ENCODE measurements around the gene MYO1H. TPM values are rescaled to one million over a fixed set of nuclear protein-coding genes. Genes with fewer than 3 reads are reported as not detected.

The MYO1H gene
- polyA plus RNA-seq, 4 donors: 0.79 to 2.0 (median 0.95) TPM

- DNase-seq (ENCODE audit: low read depth in 4 of 4, low spot score in 3 of 4): no peak
Measured at GRCh38 chr12:109483346-109483745, 135.6 kb downstream of the MYO1H start.

- no peak for DNase-seq (ENCODE audit: low read depth in 4 of 4, low spot score in 3 of 4)
Measured at GRCh38 chr12:109485201-109485600, 137.5 kb downstream of the MYO1H start.

GRCh38 chr12:109487181-109488050 lies 139.7 kb downstream of the MYO1H start:
- DNase-seq (ENCODE audit: low read depth in 4 of 4, low spot score in 3 of 4): no peak

GRCh38 chr12:109488051-109488665 lies 140.5 kb downstream of the MYO1H start:
- no peak for DNase-seq (ENCODE audit: low read depth in 4 of 4, low spot score in 3 of 4)

- DNase-seq (ENCODE audit: low read depth in 4 of 4, low spot score in 3 of 4): no peak
Measured at GRCh38 chr12:109489016-109489954, 141.6 kb downstream of the MYO1H start.

- DNase-seq (ENCODE audit: low read depth in 4 of 4, low spot score in 3 of 4): no peak
Measured at GRCh38 chr12:109489955-109490565, 142.4 kb downstream of the MYO1H start.

- DNase-seq (ENCODE audit: low read depth in 4 of 4, low spot score in 3 of 4): no peak
Measured at GRCh38 chr12:109491671-109492070, 144.0 kb downstream of the MYO1H start.

GRCh38 chr12:109492371-109492770 lies 144.7 kb downstream of the MYO1H start:
- DNase-seq (ENCODE audit: low read depth in 4 of 4, low spot score in 3 of 4): no peak

- no peak for DNase-seq (ENCODE audit: low read depth in 4 of 4, low spot score in 3 of 4)
Measured at GRCh38 chr12:109493090-109493489, 145.4 kb downstream of the MYO1H start.

- no peak for DNase-seq (ENCODE audit: low read depth in 4 of 4, low spot score in 3 of 4)
Measured at GRCh38 chr12:109493938-109494337, 146.2 kb downstream of the MYO1H start.

- no peak for DNase-seq (ENCODE audit: low read depth in 4 of 4, low spot score in 3 of 4)
Measured at GRCh38 chr12:109494348-109494881, 146.7 kb downstream of the MYO1H start.

- no peak for DNase-seq (ENCODE audit: low read depth in 4 of 4, low spot score in 3 of 4)
Measured at GRCh38 chr12:109495012-109495411, 147.3 kb downstream of the MYO1H start.

- DNase-seq (ENCODE audit: low read depth in 4 of 4, low spot score in 3 of 4): no peak
Measured at GRCh38 chr12:109496306-109496705, 148.6 kb downstream of the MYO1H start.

GRCh38 chr12:109497675-109498074 lies 150.0 kb downstream of the MYO1H start:
- DNase-seq (ENCODE audit: low read depth in 4 of 4, low spot score in 3 of 4): no peak

Other genes with a start within 250 kb of the MYO1H start
- gene ACACB, start 231.3 kb upstream of the MYO1H start, polyA plus RNA-seq (ENCODE audit: insufficient read length in 4 of 4): 10 to 100 TPM; 14.8 to 18.0 (median 16.8) TPM
- gene FOXN4, start 38.6 kb upstream of the MYO1H start, polyA plus RNA-seq (ENCODE audit: insufficient read length in 4 of 4): 1 to 10 TPM; 1.3 to 2.7 (median 1.6) TPM
- 10 to 100 TPM; 48.2 to 58.6 (median 51.7) TPM for gene KCTD10, start 129.4 kb downstream of the MYO1H start, polyA plus RNA-seq (ENCODE audit: insufficient read length in 4 of 4)
- gene UBE3B, start 129.7 kb downstream of the MYO1H start, polyA plus RNA-seq (ENCODE audit: insufficient read length in 4 of 4): 10 to 100 TPM; 29.6 to 35.4 (median 32.2) TPM
- 10 to 100 TPM; 31.9 to 43.1 (median 35.4) TPM for gene MMAB, start 225.6 kb downstream of the MYO1H start, polyA plus RNA-seq (ENCODE audit: insufficient read length in 4 of 4)
- 10 to 100 TPM; 21.0 to 23.4 (median 21.5) TPM for gene MVK, start 225.9 kb downstream of the MYO1H start, polyA plus RNA-seq (ENCODE audit: insufficient read length in 4 of 4)